IMR-90 (cell line): ENCODE measurements around the gene PTH. TPM values are rescaled to one million over a fixed set of nuclear protein-coding genes. Genes with fewer than 3 reads are reported as not detected.

Experiments used
- ATAC-seq: fragments of 200-7000 bp; cut with Tn5 transposase; 2 replicates; pipeline ENCODE4 v1.9.1; 2020; ENCODE audit warnings: low read depth, mild to moderate bottlenecking, moderate library complexity
- BruUV-seq: library from RNA; stranded (reverse); fragments of 400-500 nt; replicated peaks from 2 replicates; lab custom pipeline; 2021; lab: Mats Ljungman, UMichigan
- CTCF ChIA-PET: fragments of 300-600 bp; formaldehyde crosslinking; extraction: SDS; loops from one replicate; lab custom pipeline; 2021; ENCODE audit warnings: antibody characterized with exemption; lab: Yijun Ruan, JAX
- POLR2A ChIA-PET: fragments of 300-600 bp; sonication (Branson Sonifier 250); formaldehyde crosslinking; loops from one replicate; lab custom pipeline; 2022; ENCODE audit warnings: antibody characterized with exemption; ENCODE audit not compliant: unreplicated experiment; lab: Charles Lee
- DNase-seq: peaks from one replicate; pipeline ENCODE4 v3.0.0; 2013
- H2AFZ ChIP-seq: replicated peaks from 2 replicates; pipeline ENCODE3; 2013; ENCODE audit warnings: low read length, mild to moderate bottlenecking; ENCODE audit not compliant: poor library complexity
- H2AK5ac ChIP-seq: 2 replicates; pipeline ENCODE4 v1.6.1; 2013; ENCODE audit warnings: low read depth, low read length, inconsistent platforms
- H2AK9ac ChIP-seq: replicated peaks from 2 replicates; pipeline ENCODE3; 2013; ENCODE audit warnings: mild to moderate bottlenecking, low read depth, low read length, moderate library complexity; ENCODE audit not compliant: poor library complexity
- H2BK120ac ChIP-seq: 2 replicates; pipeline ENCODE4 v1.6.1; 2013; ENCODE audit warnings: low read depth, low read length, inconsistent platforms
- H2BK15ac ChIP-seq: 3 replicates; pipeline ENCODE4 v1.6.1; 2013; ENCODE audit warnings: low read depth, low read length, inconsistent platforms
- H2BK20ac ChIP-seq: 2 replicates; pipeline ENCODE4 v1.6.1; 2013; ENCODE audit warnings: low read depth, mild to moderate bottlenecking, inconsistent platforms, low read length, moderate library complexity
- H2BK5ac ChIP-seq: 2 replicates; pipeline ENCODE4 v1.6.1; 2013; ENCODE audit warnings: mild to moderate bottlenecking, low read depth, low read length, inconsistent platforms; ENCODE audit not compliant: poor library complexity, severe bottlenecking
- H3K14ac ChIP-seq: replicated peaks from 2 replicates; pipeline ENCODE4 v1.6.1; 2013; ENCODE audit warnings: low read depth, low read length, inconsistent platforms
- H3K18ac ChIP-seq: 2 replicates; pipeline ENCODE4 v1.6.1; 2013; ENCODE audit warnings: low read depth, low read length, control low read depth
- H3K23ac ChIP-seq: 2 replicates; pipeline ENCODE4 v1.6.1; 2013; ENCODE audit warnings: low read depth, low read length, inconsistent platforms
- H3K27ac ChIP-seq: 2 replicates; pipeline ENCODE4 v1.5.1; 2013; ENCODE audit warnings: mild to moderate bottlenecking, control low read depth, low read length; ENCODE audit not compliant: insufficient read depth
- H3K27me3 ChIP-seq: 2 replicates; pipeline ENCODE4 v1.6.1; 2013; ENCODE audit warnings: low read length; ENCODE audit not compliant: control insufficient read depth, insufficient read depth
- H3K36me3 ChIP-seq: 2 replicates; pipeline ENCODE4 v1.6.1; 2013; ENCODE audit warnings: low read length, mixed read lengths; ENCODE audit not compliant: control insufficient read depth, insufficient read depth
- H3K4ac ChIP-seq: 2 replicates; pipeline ENCODE4 v1.6.1; 2013; ENCODE audit warnings: low read depth, low read length, inconsistent platforms
- H3K4me1 ChIP-seq: 2 replicates; pipeline ENCODE4 v1.6.1; 2013; ENCODE audit warnings: low read length, mixed read lengths; ENCODE audit not compliant: control insufficient read depth, insufficient read depth
- H3K4me2 ChIP-seq: 2 replicates; pipeline ENCODE4 v1.6.1; 2013; ENCODE audit warnings: low read depth, mild to moderate bottlenecking, control low read depth, low read length, moderate library complexity
- H3K4me3 ChIP-seq: 2 replicates; pipeline ENCODE4 v1.5.1; 2013; ENCODE audit warnings: low read depth, mild to moderate bottlenecking, control low read depth, low read length, moderate library complexity; ENCODE audit not compliant: insufficient read depth
- H3K56ac ChIP-seq: 2 replicates; pipeline ENCODE4 v1.6.1; 2013; ENCODE audit warnings: low read length, inconsistent platforms; ENCODE audit not compliant: insufficient read depth; ENCODE audit errors: extremely low read depth
- H3K79me1 ChIP-seq, 2 experiments: 2 replicates each; pipeline ENCODE4 v1.6.1; 2013; ENCODE audit warnings: low read length in 2 of 2, inconsistent platforms in 1 of 2, low read depth in 1 of 2
- H3K9ac ChIP-seq: 2 replicates; pipeline ENCODE4 v1.6.1; 2013; ENCODE audit warnings: low read depth, low read length, control low read depth
- H3K9me1 ChIP-seq: 2 replicates; pipeline ENCODE4 v1.6.1; 2013; ENCODE audit warnings: low read length, inconsistent platforms; ENCODE audit not compliant: insufficient read depth
- H3K9me3 ChIP-seq: 2 replicates; pipeline ENCODE4 v1.6.1; 2013; ENCODE audit warnings: low read length; ENCODE audit not compliant: control insufficient read depth, insufficient read depth
- H4K20me1 ChIP-seq: 2 replicates; pipeline ENCODE4 v1.6.1; 2013; ENCODE audit warnings: low read length, inconsistent platforms; ENCODE audit not compliant: insufficient read depth
- H4K5ac ChIP-seq: 2 replicates; pipeline ENCODE4 v1.6.1; 2013; ENCODE audit warnings: mild to moderate bottlenecking, low read depth, low read length, control low read depth
- H4K8ac ChIP-seq, 2 experiments: 2 replicates each; pipeline ENCODE4 v1.6.1; 2013; ENCODE audit warnings: low read depth in 2 of 2, low read length in 2 of 2, control low read depth in 1 of 2, inconsistent platforms in 1 of 2
- H4K91ac ChIP-seq: 2 replicates; pipeline ENCODE4 v1.6.1; 2013; ENCODE audit warnings: low read depth, low read length, inconsistent platforms; ENCODE audit not compliant: insufficient read depth
- MAFK ChIP-seq: IDR thresholded peaks from 2 replicates; pipeline ENCODE4 v1.6.1; 2012; ENCODE audit warnings: low read depth, low read length, improper control_type of control experiment
- dilution Hi-C: fragments of 300-500 bp; cut with HindIII; formaldehyde crosslinking; loops from one replicate; pipeline ENCODE4 v1.14.3; 2018; ENCODE audit warnings: low sequenced_read_pairs; ENCODE audit not compliant: unreplicated experiment
- in situ Hi-C: fragments of 300-500 bp; cut with MboI; formaldehyde crosslinking; loops from 3 replicates; pipeline ENCODE4 v1.14.3; 2019; ENCODE audit warnings: low sequenced_read_pairs, inconsistent platforms, mixed read lengths
- intact Hi-C: fragments of 100-400 bp; cut with micrococcal nuclease; formaldehyde crosslinking; loops from 2 replicates; pipeline ENCODE4 v1.10.0; 2022
- polyA plus RNA-seq, 3 experiments: library from polyadenylated mRNA; depleted of rRNA; stranded (reverse); fragments of >200 nt; gene quantifications; 2 replicates each; pipeline ENCODE4 v1.2.3, GENCODE V29; 2012; ENCODE audit warnings: low replicate concordance in 1 of 3
- total RNA-seq: library from RNA; depleted of rRNA; stranded (reverse); fragments of >200 nt; gene quantifications from 2 replicates; pipeline ENCODE4 v1.2.3, GENCODE V29; 2012
- TF ChIP-seq, protein P1 (sequence below): conservative IDR thresholded peaks from 2 replicates; pipeline ENCODE4 v1.5.1; 2012; ENCODE audit warnings: mild to moderate bottlenecking, low read depth, low read length, improper control_type of control experiment

PTH gene
- total and polyA plus RNA-seq, 2 of the 4 experiments (the other 2 are of a cell fraction), result not detected

- peak; percentile 48 for DNase-seq
- Histone ChIP-seq H4K8ac (no peak overlapping the region), H2BK120ac (no peak overlapping the region), H3K4ac (no peak overlapping the region), H3K27ac (no peak overlapping the region), H3K14ac (no peak overlapping the region), H3K9me1 (peaks cover 5% of the 10 kb centered on the region; the same call in 1 of the 2 replicates), H3K27me3 (no peaks in the 10 kb centered on the region), H3K9ac (no peak overlapping the region), H4K20me1 (peaks cover 2% of the 10 kb centered on the region; the same call in 1 of the 2 replicates), H3K4me3 (no peak overlapping the region), H4K91ac (no peak overlapping the region), H3K9me3 (no peaks in the 10 kb centered on the region), H2BK15ac (no peak overlapping the region), H2BK5ac (peak overlapping the region; percentile 65), H3K4me2 (0 out of 2 replicates have a peak overlapping the region, but pooled peaks have one; percentile 68), H4K5ac (no peak overlapping the region), H3K79me1 (peaks cover 20 to 51% of the 10 kb centered on the region in 2 experiments), H2AK5ac (no peak overlapping the region), H3K4me1 (peaks cover 2% of the 10 kb centered on the region), H3K36me3 (no peaks in the 10 kb centered on the region), H2AFZ (no peak overlapping the region), H3K23ac (no peak overlapping the region), H3K18ac (no peak overlapping the region), H2BK20ac (no peak overlapping the region), H2AK9ac (no peak overlapping the region), H3K56ac (no peak overlapping the region)
- BruUV-seq, result no TSS peak
- in situ Hi-C loops (no loop called here), intact Hi-C loops (no loop called here), dilution Hi-C loops (no loop called here)
- ATAC-seq, result peak; percentile 64
- TF ChIP-seq, protein P1, sequence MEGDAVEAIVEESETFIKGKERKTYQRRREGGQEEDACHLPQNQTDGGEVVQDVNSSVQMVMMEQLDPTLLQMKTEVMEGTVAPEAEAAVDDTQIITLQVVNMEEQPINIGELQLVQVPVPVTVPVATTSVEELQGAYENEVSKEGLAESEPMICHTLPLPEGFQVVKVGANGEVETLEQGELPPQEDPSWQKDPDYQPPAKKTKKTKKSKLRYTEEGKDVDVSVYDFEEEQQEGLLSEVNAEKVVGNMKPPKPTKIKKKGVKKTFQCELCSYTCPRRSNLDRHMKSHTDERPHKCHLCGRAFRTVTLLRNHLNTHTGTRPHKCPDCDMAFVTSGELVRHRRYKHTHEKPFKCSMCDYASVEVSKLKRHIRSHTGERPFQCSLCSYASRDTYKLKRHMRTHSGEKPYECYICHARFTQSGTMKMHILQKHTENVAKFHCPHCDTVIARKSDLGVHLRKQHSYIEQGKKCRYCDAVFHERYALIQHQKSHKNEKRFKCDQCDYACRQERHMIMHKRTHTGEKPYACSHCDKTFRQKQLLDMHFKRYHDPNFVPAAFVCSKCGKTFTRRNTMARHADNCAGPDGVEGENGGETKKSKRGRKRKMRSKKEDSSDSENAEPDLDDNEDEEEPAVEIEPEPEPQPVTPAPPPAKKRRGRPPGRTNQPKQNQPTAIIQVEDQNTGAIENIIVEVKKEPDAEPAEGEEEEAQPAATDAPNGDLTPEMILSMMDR, result no peak
- peak; percentile 71 for TF ChIP-seq MAFK
- POLR2A ChIA-PET, result interaction anchor here (1.0 kb wide), 1 partner anchor 10 kb away, joined by 3 read pairs; no protein-coding TSS in a partner anchor
- CTCF ChIA-PET, result no interaction called here
These were observed 49.4 kb downstream of the PTH start for GRCh38 chr11:13446444-13446843.
